Heart left ventricle (tissue), 16 donors: ENCODE data around the gene CAMKK2. TPM values are rescaled to one million over a fixed set of nuclear protein-coding genes. Genes with fewer than 3 reads are reported as not detected.

ENCODE experiments used
- ATAC-seq, 4 donors: fragments of 200-7000 bp; cut with Tn5 transposase; one replicate each; pipeline ENCODE4 v1.9.1; 2020 to 2022; ENCODE audit warnings: moderate library complexity in 4 of 4, mild to moderate bottlenecking in 3 of 4, moderate number of reproducible peaks in 1 of 4
- DNase-seq, 5 donors: peaks; one replicate each; pipeline ENCODE4 v3.0.0-alpha.2; 2020
- H3K27ac ChIP-seq, 12 donors: fragments of 200-600 bp; sonication (generic) in 4 of 12; one replicate each; pipeline versions ENCODE4 v1.5.0 to v1.8.0; 2016 to 2022; ENCODE audit warnings: mild to moderate bottlenecking in 2 of 12
- H3K27me3 ChIP-seq, 9 donors: fragments of 200-600 bp; sonication (generic) in 2 of 9; one replicate each; pipeline versions ENCODE4 v1.5.1 to v1.8.0; 2016 to 2022; ENCODE audit warnings: mild to moderate bottlenecking in 3 of 9
- H3K36me3 ChIP-seq, 9 donors: fragments of 200-600 bp; sonication (generic) in 2 of 9; one replicate each; pipeline versions ENCODE4 v1.5.0 to v1.8.0; 2018 to 2022; ENCODE audit warnings: mild to moderate bottlenecking in 2 of 9
- H3K4me1 ChIP-seq, 12 donors: fragments of 200-600 bp; sonication (generic) in 4 of 12; one replicate each; pipeline versions ENCODE4 v1.5.0 to v1.8.0; 2016 to 2022; ENCODE audit warnings: mild to moderate bottlenecking in 3 of 12
- H3K4me3 ChIP-seq, 12 donors: fragments of 200-600 bp; sonication (generic) in 4 of 12; one replicate each; pipeline versions ENCODE4 v1.5.0 to v1.8.0; 2017 to 2022; ENCODE audit warnings: mild to moderate bottlenecking in 9 of 12, moderate library complexity in 4 of 12
- H3K9me3 ChIP-seq, 12 donors: fragments of 200-600 bp; sonication (generic) in 4 of 12; one replicate each; pipeline versions ENCODE4 v1.5.0 to v1.8.0; 2016 to 2022; ENCODE audit warnings: mild to moderate bottlenecking in 1 of 12
- POLR2A ChIP-seq, 2 donors: fragments of 450-650 bp; IDR thresholded peaks; one replicate each; pipeline ENCODE4 v1.6.1; 2017; ENCODE audit warnings: antibody characterized with exemption in 2 of 2, mild to moderate bottlenecking in 2 of 2, moderate library complexity in 2 of 2
- WGBS, 4 donors: extraction: QIAGEN DNeasy Blood & Tissue Kit in 2 of 4; methylation state at CpG; one replicate each; pipeline versions ENCODE4 v1.1.5 to v1.1.7; 2013 to 2018; 5-methylcytosine and 5-hydroxymethylcytosine counted together
- intact Hi-C, 10 donors: fragments of 100-400 bp; cut with DNase I; formaldehyde crosslinking; loops; one replicate each; pipeline versions ENCODE4 v1.11.1 to v1.14.2; 2022
- polyA plus RNA-seq, 2 donors: library from polyadenylated mRNA; stranded (reverse); fragments of 200-250 nt; gene quantifications; one replicate each; pipeline ENCODE4 v1.2.3, GENCODE V29; 2013
- total RNA-seq, 9 donors: library from RNA; depleted of rRNA in 2 of 9; stranded (reverse); fragments of >200 nt in 2 of 9; fragmentation: NEBNext Ultra II Directional in 3 of 9; extraction: Animal tissue kit (Norgen Biotek cat#: 25700) in 3 of 9; gene quantifications; one replicate each; pipeline versions ENCODE4 v1.1.0 to v1.2.4, GENCODE V29; 2016 to 2023
- TF ChIP-seq, protein P1 (sequence below), 12 donors: fragments of 200-600 bp; sonication (generic) in 4 of 12; IDR thresholded peaks; one replicate each; pipeline versions ENCODE4 v1.5.0 to v1.8.0; 2018 to 2022; ENCODE audit warnings: antibody characterized with exemption in 12 of 12, mild to moderate bottlenecking in 5 of 12
- donor health status: ischemic (EF 13 %, LVEDD 7.1; RV severe dilation, severe dysfunction).
- donor health status: healthy with polysubstance abuse.
- donor health status: DM: no; HTN: yes; CAD: no.
- donor health status: DM: no; HTN: no; CAD: no.
- donor health status: ischemic (EF 25% LVEDD 6.9; RV normal size, moderate dysfunction).
- donor health status: ischemic (EF 25% LVEDD 5.7; RV mildly dilated, moderate dysfunction).
- donor health status: healthy.
- donor health status: DM: yes; HTN: yes; CAD: no.
- donor health status: ischemic (EF 35%, LVEDD 5.7; RV mildly dilated, moderate dysfunction).
- donor health status: nonischemic (EF 11% LVEDD 7.7; RV severe dilation, severe dysfunction).
- donor health status: DM: yes; HTN: yes; CAD: no.
- donor health status: PGD.
- donor health status: ischemic (EF 29% LVEDD 5.4; RV normal size, mild dysfunction).
- donor health status: nonischemic (EF 23%, LVEDD 6.1; RV moderate dilation, normal function).

The CAMKK2 gene
- total and polyA plus RNA-seq, 11 donors, result 7.4 to 28.2 (median 16.0) TPM

DNA sequence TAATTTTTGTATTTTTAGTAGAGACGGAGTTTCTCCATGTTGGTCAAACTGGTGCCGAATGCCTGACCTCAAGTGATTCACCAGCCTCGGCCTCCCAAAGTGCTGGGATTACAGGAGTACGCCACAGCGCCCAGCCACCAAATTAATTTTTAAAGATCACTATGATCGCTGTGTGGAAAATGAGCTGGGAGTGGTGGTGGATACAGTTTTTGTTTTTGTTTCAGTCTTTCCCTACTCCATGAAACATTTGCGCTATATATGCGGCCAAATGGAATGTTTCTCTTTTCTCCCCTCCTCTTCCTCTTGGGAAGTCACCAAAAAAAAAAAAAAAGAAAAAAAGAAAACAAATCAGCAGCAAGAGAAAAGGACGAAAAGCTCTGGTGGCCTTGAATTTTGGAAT lies 107.4 kb downstream of the CAMKK2 start:
- Histone ChIP-seq H3K27me3 (no peaks in the 10 kb centered on the region), H3K9me3 (no peaks in the 10 kb centered on the region), H3K4me1 (peaks cover 0 to 38% (median 3%) of the 10 kb centered on the region in 12 donors), H3K4me3 (no peak overlapping the region), H3K36me3 (peaks cover 0 to 6% (median 0%) of the 10 kb centered on the region in 9 donors), H3K27ac (no peak overlapping the region)
- intact Hi-C loops, result no loop called here
- ATAC-seq, result no peak
- DNase-seq, result no peak
- TF ChIP-seq, protein P1, sequence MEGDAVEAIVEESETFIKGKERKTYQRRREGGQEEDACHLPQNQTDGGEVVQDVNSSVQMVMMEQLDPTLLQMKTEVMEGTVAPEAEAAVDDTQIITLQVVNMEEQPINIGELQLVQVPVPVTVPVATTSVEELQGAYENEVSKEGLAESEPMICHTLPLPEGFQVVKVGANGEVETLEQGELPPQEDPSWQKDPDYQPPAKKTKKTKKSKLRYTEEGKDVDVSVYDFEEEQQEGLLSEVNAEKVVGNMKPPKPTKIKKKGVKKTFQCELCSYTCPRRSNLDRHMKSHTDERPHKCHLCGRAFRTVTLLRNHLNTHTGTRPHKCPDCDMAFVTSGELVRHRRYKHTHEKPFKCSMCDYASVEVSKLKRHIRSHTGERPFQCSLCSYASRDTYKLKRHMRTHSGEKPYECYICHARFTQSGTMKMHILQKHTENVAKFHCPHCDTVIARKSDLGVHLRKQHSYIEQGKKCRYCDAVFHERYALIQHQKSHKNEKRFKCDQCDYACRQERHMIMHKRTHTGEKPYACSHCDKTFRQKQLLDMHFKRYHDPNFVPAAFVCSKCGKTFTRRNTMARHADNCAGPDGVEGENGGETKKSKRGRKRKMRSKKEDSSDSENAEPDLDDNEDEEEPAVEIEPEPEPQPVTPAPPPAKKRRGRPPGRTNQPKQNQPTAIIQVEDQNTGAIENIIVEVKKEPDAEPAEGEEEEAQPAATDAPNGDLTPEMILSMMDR (IDR thresholded peaks at IDR 0.05), result no peak
- TF ChIP-seq POLR2A (IDR thresholded peaks at IDR 0.05), result no peak
- WGBS, 4 donors, result 86 to 92% (median 91%) methylated on average over 9 of the region's 9 CpGs

DNA sequence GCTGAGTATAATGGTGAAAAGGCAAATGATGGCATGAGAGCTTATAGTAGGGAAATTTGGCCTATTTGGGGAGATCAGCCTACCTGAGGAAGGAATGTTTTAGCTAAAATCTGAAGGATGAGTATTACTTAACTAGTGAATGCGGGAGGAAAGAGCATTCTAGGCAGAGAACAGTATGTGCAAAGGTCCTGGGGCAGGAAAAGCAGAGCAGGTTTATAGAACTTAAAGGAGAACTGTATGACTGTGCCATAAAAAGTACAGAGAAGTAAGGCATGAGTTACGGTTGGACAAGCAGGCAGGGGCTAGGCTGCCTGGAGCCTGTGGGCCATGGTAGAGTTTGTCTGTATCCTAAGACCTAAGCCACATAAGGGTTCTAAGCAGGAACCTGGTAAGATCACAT lies 108.3 kb downstream of the CAMKK2 start:
- no peak overlapping the region for H3K27ac ChIP-seq
- WGBS, 4 donors, result 97 to 98% (median 97%) methylated on average over 2 of the region's 2 CpGs
- DNase-seq (no peak), ATAC-seq (no peak)
- TF ChIP-seq POLR2A (IDR thresholded peaks at IDR 0.05), result no peak
- TF ChIP-seq, protein P1 (IDR thresholded peaks at IDR 0.05), result no peak
- H3K36me3 ChIP-seq, result peaks cover 0 to 7% (median 0%) of the 10 kb centered on the region in 9 donors
- no peaks in the 10 kb centered on the region for H3K27me3 ChIP-seq
- intact Hi-C loops, result no loop called here
- no peak overlapping the region for H3K4me3 ChIP-seq
- no peaks in the 10 kb centered on the region for H3K9me3 ChIP-seq
- H3K4me1 ChIP-seq, result peaks cover 0 to 38% (median 3%) of the 10 kb centered on the region in 12 donors

Other genes with a start within 250 kb of the CAMKK2 start
- 10 to 100 TPM in 1 of 9 donors, 1 to 10 TPM in 7, under 1 TPM in 1; 0.58 to 12.0 (median 1.8) TPM for gene P2RX7, start 163.8 kb downstream of the CAMKK2 start, total RNA-seq
- gene P2RX7, start 163.8 kb downstream of the CAMKK2 start, polyA plus RNA-seq, result 1 to 10 TPM in 1 of 2 donors, under 1 TPM in 1; 0.39 to 1.4 TPM
- 10 to 100 TPM in 4 of 9 donors, 1 to 10 TPM in 5; 3.2 to 27.4 (median 7.7) TPM for gene P2RX4, start 86.6 kb downstream of the CAMKK2 start, total RNA-seq
- 1 to 10 TPM; 4.0 to 5.3 TPM for gene P2RX4, start 86.6 kb downstream of the CAMKK2 start, polyA plus RNA-seq
- gene ANAPC5, start 55.7 kb upstream of the CAMKK2 start, total RNA-seq, result 10 to 100 TPM; 55.0 to 81.1 (median 59.1) TPM
- gene ANAPC5, start 55.7 kb upstream of the CAMKK2 start, polyA plus RNA-seq, result 10 to 100 TPM; 58.1 to 81.7 TPM
- gene RNF34, start 103.4 kb upstream of the CAMKK2 start, total RNA-seq, result 10 to 100 TPM; 20.2 to 31.5 (median 25.7) TPM
- 10 to 100 TPM; 19.3 to 27.6 TPM for gene RNF34, start 103.4 kb upstream of the CAMKK2 start, polyA plus RNA-seq